GM10266 (cell line): ENCODE results near the gene EPN1.

Experiments used
- DNase-seq: peaks from one replicate; pipeline ENCODE4 v3.0.0; 2012; ENCODE audit errors: extremely low spot score
- CTCF ChIP-seq: IDR thresholded peaks from 2 replicates; pipeline ENCODE4 v1.5.1; 2012; ENCODE audit warnings: mild to moderate bottlenecking, low read depth; ENCODE audit not compliant: control insufficient read depth, insufficient read depth; ENCODE audit errors: missing control alignments

The EPN1 gene

GRCh38 chr19:55666343-55667005 lies 8.6 kb upstream of the EPN1 start:
- DNase-seq = no peak
- TF ChIP-seq CTCF = no peak

- DNase-seq = no peak
- TF ChIP-seq CTCF = no peak
Measured at GRCh38 chr19:55667006-55667381, 8.0 kb upstream of the EPN1 start.

GRCh38 chr19:55667511-55667910 lies 7.5 kb upstream of the EPN1 start:
- no peak for TF ChIP-seq CTCF
- DNase-seq = no peak

- no peak for DNase-seq
- TF ChIP-seq CTCF = no peak
Measured at GRCh38 chr19:55667958-55668357, 7.1 kb upstream of the EPN1 start.

GRCh38 chr19:55668603-55669348 lies 6.2 kb upstream of the EPN1 start:
- no peak for TF ChIP-seq CTCF
- no peak for DNase-seq

GRCh38 chr19:55669418-55670279 lies 5.4 kb upstream of the EPN1 start:
- TF ChIP-seq CTCF = no peak
- no peak for DNase-seq
